ENCODE data around the gene TNRC18.

- TF ChIP-seq POLR2A (IDR thresholded peaks at IDR 0.05; ENCODE audit: low read depth, low read length): no peak
- TF ChIP-seq TAF1 (IDR thresholded peaks at IDR 0.05; ENCODE audit: low read depth, low read length): no peak
- no peak for TF ChIP-seq POLR2AphosphoS5 (IDR thresholded peaks at IDR 0.05; ENCODE audit: low read depth, low read length)
Measured at GRCh38 chr7:5375925-5376324, 47.7 kb downstream of the TNRC18 start.
